SKM-1 (cell line): ENCODE results near the gene PSMA6.

Experiments used
- DNase-seq: peaks from one replicate; lab custom pipeline; 2025; ENCODE audit not compliant: unreplicated experiment; lab: John Stamatoyannopoulos, UW

PSMA6 gene

GRCh38 chr14:35365130-35366055, 73.2 kb downstream of the PSMA6 start:
- DNase-seq: no peak

- no peak for DNase-seq
These were observed 73.9 kb downstream of the PSMA6 start for GRCh38 chr14:35366056-35366451.

GRCh38 chr14:35366521-35366976, 74.4 kb downstream of the PSMA6 start:
- no peak for DNase-seq

- no peak for DNase-seq
These were observed 74.8 kb downstream of the PSMA6 start for GRCh38 chr14:35367056-35367372.
